ENCODE measurements around the gene CEACAM4. TPM values are rescaled to one million over a fixed set of nuclear protein-coding genes. Genes with fewer than 3 reads are reported as not detected.

Gene CEACAM4
- total RNA-seq, 1 experiment from 2014 or later, result not detected

DNA sequence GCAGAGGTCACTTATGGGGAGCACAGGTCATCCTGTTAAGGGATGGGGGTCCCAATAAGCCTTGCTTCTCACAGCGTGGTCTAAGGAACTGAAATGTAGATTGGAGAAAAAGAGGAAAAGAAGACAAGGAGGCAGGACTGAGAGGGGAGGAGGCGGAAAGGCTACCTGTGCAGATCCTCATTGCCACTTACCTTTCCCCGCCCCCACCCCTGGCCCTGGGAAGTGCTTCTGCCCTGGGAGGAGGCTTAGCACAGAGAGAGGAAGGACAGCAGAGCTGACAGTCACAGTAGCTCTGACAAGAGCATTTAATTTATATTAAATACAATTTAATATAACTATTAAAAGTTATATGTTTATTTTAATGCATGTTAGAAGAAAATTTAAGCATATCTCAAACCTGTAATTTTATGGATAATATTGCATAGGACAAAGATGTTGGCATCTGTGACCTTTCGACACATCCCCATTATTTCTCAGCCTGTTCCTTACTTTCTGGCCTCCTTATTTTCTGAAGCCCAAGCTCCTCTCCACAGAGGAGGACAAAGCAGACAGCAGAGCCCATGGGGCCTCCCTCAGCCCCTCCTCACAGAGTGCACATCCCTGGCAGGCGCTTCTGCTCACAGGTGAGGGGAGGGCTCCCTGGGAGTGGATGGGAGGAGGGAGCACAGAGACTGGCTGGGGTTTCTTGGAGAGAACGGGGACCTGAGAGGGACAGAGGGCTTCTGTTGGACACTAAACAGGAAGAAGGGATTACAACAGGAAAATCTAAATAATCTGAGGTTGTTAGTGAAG lies 27.5 kb downstream of the CEACAM4 start:
- intact Hi-C loops (cut with micrococcal nuclease; ENCODE audit: unreplicated experiment), result no loop called here
- no TSS peak for BruUV-seq (replicated peaks)

GRCh38 chr19:41597600-41598041 lies 29.3 kb downstream of the CEACAM4 start:
- intact Hi-C loops (cut with micrococcal nuclease; ENCODE audit: unreplicated experiment), result no loop called here
- TF ChIP-seq TCF7L2 (IDR thresholded peaks at IDR 0.05; ENCODE audit: low read depth, low read length), result no peak
- TF ChIP-seq, protein P1, sequence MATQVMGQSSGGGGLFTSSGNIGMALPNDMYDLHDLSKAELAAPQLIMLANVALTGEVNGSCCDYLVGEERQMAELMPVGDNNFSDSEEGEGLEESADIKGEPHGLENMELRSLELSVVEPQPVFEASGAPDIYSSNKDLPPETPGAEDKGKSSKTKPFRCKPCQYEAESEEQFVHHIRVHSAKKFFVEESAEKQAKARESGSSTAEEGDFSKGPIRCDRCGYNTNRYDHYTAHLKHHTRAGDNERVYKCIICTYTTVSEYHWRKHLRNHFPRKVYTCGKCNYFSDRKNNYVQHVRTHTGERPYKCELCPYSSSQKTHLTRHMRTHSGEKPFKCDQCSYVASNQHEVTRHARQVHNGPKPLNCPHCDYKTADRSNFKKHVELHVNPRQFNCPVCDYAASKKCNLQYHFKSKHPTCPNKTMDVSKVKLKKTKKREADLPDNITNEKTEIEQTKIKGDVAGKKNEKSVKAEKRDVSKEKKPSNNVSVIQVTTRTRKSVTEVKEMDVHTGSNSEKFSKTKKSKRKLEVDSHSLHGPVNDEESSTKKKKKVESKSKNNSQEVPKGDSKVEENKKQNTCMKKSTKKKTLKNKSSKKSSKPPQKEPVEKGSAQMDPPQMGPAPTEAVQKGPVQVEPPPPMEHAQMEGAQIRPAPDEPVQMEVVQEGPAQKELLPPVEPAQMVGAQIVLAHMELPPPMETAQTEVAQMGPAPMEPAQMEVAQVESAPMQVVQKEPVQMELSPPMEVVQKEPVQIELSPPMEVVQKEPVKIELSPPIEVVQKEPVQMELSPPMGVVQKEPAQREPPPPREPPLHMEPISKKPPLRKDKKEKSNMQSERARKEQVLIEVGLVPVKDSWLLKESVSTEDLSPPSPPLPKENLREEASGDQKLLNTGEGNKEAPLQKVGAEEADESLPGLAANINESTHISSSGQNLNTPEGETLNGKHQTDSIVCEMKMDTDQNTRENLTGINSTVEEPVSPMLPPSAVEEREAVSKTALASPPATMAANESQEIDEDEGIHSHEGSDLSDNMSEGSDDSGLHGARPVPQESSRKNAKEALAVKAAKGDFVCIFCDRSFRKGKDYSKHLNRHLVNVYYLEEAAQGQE (IDR thresholded peaks at IDR 0.05; ENCODE audit: insufficient read depth in 1 of 2, low read depth in 2 of 2, low read length in 1 of 2), result no peak
- no peak for TF ChIP-seq POLR2AphosphoS5 (IDR thresholded peaks at IDR 0.05; ENCODE audit: low read depth, low read length)
- TF ChIP-seq SIN3A (IDR thresholded peaks at IDR 0.05; ENCODE audit: borderline replicate concordance, insufficient read depth, low read depth, low read length), result no peak
- TF ChIP-seq CTCF (IDR thresholded peaks at IDR 0.05), result peak; percentile 89
- no peak overlapping the region for H3K27ac ChIP-seq (ENCODE audit: low read length)
- ATAC-seq (peak; percentile 90), DNase-seq (ENCODE audit: low read depth, low spot score) (peak; percentile 38)
- no peak overlapping the region for H3K4me3 ChIP-seq (ENCODE audit: low read depth in 2 of 2, low read length in 2 of 2)
- H3K9me3 ChIP-seq (ENCODE audit: control insufficient read depth, insufficient read depth, low read depth, low read length), result no peaks in the 10 kb centered on the region
- CTCF ChIA-PET, result no interaction called here
- in situ Hi-C loops (cut with HindIII; ENCODE audit: low pct_unique_long_range_greater_than_20kb, low sequenced_read_pairs), result no loop called here
- POLR2A ChIA-PET, result no interaction called here
- H3K27me3 ChIP-seq (ENCODE audit: control insufficient read depth, insufficient read depth, low read length), result no peaks in the 10 kb centered on the region
- no peaks in the 10 kb centered on the region for H3K36me3 ChIP-seq (ENCODE audit: control insufficient read depth, insufficient read depth, low read length)
- no peaks in the 10 kb centered on the region for H3K4me1 ChIP-seq (ENCODE audit: control insufficient read depth, insufficient read depth, low read length)
- no TSS peak for BruUV-seq (replicated peaks)

More for the DNA sequence above, 27.5 kb downstream of the CEACAM4 start:
- in situ Hi-C loops (cut with HindIII; ENCODE audit: low pct_unique_long_range_greater_than_20kb, low sequenced_read_pairs), result no loop called here
- ATAC-seq, result no peak
- TF ChIP-seq, protein P1 (IDR thresholded peaks at IDR 0.05; ENCODE audit: insufficient read depth in 1 of 2, low read depth in 2 of 2, low read length in 1 of 2), result no peak
- TF ChIP-seq TCF7L2 (IDR thresholded peaks at IDR 0.05; ENCODE audit: low read depth, low read length), result no peak
- TF ChIP-seq CTCF (IDR thresholded peaks at IDR 0.05), result no peak
- no peak for TF ChIP-seq SIN3A (IDR thresholded peaks at IDR 0.05; ENCODE audit: borderline replicate concordance, insufficient read depth, low read depth, low read length)
- TF ChIP-seq POLR2AphosphoS5 (IDR thresholded peaks at IDR 0.05; ENCODE audit: low read depth, low read length), result no peak
- no peak overlapping the region for H3K27ac ChIP-seq (ENCODE audit: low read length)
- no peaks in the 10 kb centered on the region for H3K36me3 ChIP-seq (ENCODE audit: control insufficient read depth, insufficient read depth, low read length)
- no peak for DNase-seq (ENCODE audit: low read depth, low spot score)
- POLR2A ChIA-PET, result no interaction called here
- no peaks in the 10 kb centered on the region for H3K9me3 ChIP-seq (ENCODE audit: control insufficient read depth, insufficient read depth, low read depth, low read length)
- no peaks in the 10 kb centered on the region for H3K27me3 ChIP-seq (ENCODE audit: control insufficient read depth, insufficient read depth, low read length)
- no peak overlapping the region for H3K4me3 ChIP-seq (ENCODE audit: low read depth in 2 of 2, low read length in 2 of 2)
- CTCF ChIA-PET, result no interaction called here
- no peaks in the 10 kb centered on the region for H3K4me1 ChIP-seq (ENCODE audit: control insufficient read depth, insufficient read depth, low read length)

Data from Panc1 (cell line).